HT1080 (cell line): ENCODE results near the gene AGFG1. TPM values are rescaled to one million over a fixed set of nuclear protein-coding genes. Genes with fewer than 3 reads are reported as not detected.
"Not testable (repeated sequence)": the region's sequence is repeated elsewhere in the genome, so short reads cannot be mapped to it uniquely, and the experiment has no call there.

ENCODE experiments used
- DNase-seq: peaks from one replicate; pipeline ENCODE4 v3.0.0-alpha.2; 2015; ENCODE audit warnings: low read depth
- total RNA-seq: library from RNA; depleted of rRNA; stranded (reverse); fragments of >200 nt; shearing (Covaris generic); gene quantifications from 2 replicates; pipeline ENCODE4 v1.2.3, GENCODE V29; 2014

Gene AGFG1
- total RNA-seq, 1 experiment from 2014 or later = 106 TPM

DNA sequence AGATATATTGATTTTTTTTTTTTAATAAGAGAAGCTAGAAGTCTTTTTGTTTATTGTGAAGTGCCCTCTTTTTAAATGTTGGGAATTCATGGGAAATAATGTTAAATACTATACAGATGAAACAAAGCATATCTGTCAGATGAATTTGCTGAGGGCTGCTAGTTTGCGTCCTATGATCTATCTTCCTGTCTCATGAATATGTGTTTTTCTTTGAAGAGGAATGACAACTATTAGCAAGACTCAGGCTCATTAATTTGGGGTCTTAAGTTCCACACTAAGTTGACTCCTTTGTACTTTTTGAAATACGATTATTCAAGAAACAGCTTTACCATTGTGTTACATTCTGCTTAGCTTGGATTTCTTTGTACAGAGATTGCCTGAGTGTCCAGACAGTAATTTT lies 57.9 kb downstream of the AGFG1 start:
- no peak for DNase-seq

DNA sequence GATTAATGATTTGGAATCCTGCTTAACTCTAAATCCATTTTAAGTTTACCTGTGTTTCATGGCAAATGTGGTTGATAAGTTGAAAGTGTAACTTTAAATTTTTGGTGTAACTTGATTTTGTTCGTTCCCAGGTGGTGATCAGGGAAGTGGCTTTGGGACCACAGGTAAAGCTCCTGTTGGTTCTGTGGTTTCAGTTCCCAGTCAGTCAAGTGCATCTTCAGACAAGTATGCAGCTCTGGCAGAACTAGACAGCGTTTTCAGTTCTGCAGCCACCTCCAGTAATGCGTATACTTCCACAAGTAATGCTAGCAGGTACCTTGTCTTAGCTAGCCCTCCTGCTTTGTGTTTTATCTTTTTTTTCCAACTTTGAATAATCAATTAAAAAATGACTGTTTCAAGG lies 62.8 kb downstream of the AGFG1 start:
- DNase-seq = no peak

GRCh38 chr2:227536445-227536844 lies 64.5 kb downstream of the AGFG1 start:
- no peak for DNase-seq

GRCh38 chr2:227539465-227539956 lies 67.6 kb downstream of the AGFG1 start:
- DNase-seq = no peak

DNA sequence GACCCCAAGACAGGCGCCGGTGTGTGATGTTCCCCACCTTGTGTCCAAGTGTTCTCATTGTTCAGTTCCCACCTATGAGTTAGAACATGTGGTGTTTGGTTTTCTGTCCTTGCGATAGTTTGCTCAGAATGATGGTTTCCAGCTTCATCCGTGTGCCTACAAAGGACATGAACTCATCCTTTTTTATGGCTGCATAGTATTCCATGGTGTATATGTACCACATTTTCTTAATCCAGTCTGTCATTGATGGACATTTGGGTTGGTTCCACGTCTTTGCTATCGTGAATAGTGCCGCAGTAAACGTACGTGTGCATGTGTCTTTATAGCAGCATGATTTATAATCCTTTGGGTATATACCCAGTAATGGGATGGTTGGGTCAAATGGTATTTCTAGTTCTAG lies 68.4 kb downstream of the AGFG1 start:
- not testable (repeated sequence) for DNase-seq

- DNase-seq = no peak
These were observed 74.0 kb downstream of the AGFG1 start for GRCh38 chr2:227545990-227546389.

GRCh38 chr2:227551836-227552235 lies 79.9 kb downstream of the AGFG1 start:
- DNase-seq = no peak

DNA sequence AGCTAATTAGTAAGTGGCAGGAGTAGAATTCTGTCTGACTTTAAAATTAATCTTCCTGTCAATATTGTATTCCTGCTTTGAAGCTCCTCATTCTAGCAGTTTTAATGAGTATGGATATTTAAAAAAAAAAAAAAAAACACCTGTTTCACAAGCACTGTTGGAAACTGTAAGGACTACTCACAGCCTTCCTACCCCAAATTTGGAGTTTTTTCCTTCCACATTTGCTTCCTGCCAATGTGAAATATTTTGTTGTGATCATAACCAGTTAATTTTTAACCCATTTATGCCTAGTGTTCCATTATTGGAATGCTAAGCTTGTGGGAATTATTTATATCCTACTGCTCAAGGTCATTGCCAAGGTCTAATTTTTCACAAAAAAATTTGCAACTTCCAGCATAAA lies 90.6 kb downstream of the AGFG1 start:
- DNase-seq = no peak

DNA sequence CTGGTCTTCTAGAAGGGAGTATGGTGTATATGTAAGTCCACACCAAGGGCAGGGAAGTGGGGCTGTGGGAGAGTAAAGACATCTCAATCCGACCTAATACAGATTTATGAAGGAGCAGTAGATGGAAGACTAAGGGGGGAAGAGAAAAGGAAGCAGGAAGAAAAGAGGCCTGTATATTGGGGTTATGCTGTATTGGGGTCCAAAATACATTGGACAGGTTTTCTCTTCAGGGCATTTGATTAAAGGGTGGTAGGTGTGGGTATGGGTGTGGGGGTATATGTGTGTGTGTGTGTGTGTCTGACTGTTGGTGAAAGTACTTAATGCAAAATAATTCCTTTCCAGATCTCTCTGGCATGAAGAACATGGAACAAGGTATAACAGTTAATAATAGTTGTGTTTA lies 93.1 kb downstream of the AGFG1 start:
- no peak for DNase-seq

- no peak for DNase-seq
These were observed 94.1 kb downstream of the AGFG1 start for GRCh38 chr2:227566012-227566411.

GRCh38 chr2:227568852-227569169 lies 96.9 kb downstream of the AGFG1 start:
- no peak for DNase-seq

DNA sequence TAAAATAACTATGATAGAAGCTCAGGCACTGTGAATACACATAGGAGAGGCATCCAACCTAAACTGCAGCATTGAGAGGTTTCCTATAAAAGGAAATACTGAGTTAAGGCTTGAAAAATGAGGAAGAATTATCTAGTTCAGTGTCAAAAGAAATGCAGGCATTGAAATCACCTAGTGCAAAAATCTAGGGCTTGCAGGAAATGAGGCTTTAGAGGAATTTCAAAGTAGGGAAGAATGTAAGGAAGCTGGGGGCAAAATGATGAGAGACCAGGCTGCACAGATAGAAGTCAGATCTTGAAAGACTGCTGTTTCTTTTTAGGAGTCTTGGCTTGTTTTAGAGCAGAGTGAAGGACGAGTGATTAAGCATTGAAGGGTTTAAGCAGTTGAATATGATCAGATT lies 98.7 kb downstream of the AGFG1 start:
- no peak for DNase-seq

GRCh38 chr2:227576110-227576509 lies 104.2 kb downstream of the AGFG1 start:
- DNase-seq = no peak

DNA sequence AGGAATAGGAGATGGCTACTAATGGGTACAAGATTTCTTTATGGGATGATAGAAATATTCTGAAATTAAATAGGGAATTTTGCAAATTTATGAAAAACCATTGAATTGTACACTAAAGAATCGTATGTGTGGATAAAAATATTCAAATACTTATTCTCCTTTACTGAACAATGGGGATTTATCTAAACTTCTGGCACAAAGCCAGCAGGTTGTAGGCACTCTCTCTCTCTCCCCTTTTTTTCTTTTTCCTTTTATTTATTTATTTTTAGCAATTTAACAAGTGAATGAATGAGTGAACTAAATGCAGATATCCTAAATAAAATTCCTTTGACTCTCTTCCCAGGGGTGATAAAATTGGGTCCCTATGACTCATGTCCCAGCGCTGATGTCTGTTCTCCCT lies 104.9 kb downstream of the AGFG1 start:
- no peak for DNase-seq

GRCh38 chr2:227577555-227577954 lies 105.6 kb downstream of the AGFG1 start:
- no peak for DNase-seq

DNA sequence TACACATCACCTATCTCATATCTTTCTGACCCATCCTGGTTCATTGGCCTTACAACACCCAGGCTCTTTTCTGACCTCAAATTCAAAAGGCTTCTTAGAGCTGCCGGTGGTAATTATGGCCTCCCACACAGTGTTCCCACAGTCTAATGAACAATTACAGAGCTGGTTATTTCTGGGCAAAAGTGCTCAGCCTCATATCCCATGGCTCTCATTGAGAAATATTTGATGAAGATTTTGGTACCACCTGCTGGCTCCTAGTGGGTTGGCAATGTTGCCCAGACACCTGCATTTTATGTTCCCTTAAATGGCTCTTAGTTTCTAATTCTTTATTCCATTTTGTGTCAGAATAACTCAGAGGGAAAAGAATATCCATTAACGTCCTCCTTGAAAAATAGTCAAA lies 106.7 kb downstream of the AGFG1 start:
- no peak for DNase-seq

GRCh38 chr2:227579791-227580190 lies 107.8 kb downstream of the AGFG1 start:
- no peak for DNase-seq

GRCh38 chr2:227582369-227582768 lies 110.4 kb downstream of the AGFG1 start:
- no peak for DNase-seq

DNA sequence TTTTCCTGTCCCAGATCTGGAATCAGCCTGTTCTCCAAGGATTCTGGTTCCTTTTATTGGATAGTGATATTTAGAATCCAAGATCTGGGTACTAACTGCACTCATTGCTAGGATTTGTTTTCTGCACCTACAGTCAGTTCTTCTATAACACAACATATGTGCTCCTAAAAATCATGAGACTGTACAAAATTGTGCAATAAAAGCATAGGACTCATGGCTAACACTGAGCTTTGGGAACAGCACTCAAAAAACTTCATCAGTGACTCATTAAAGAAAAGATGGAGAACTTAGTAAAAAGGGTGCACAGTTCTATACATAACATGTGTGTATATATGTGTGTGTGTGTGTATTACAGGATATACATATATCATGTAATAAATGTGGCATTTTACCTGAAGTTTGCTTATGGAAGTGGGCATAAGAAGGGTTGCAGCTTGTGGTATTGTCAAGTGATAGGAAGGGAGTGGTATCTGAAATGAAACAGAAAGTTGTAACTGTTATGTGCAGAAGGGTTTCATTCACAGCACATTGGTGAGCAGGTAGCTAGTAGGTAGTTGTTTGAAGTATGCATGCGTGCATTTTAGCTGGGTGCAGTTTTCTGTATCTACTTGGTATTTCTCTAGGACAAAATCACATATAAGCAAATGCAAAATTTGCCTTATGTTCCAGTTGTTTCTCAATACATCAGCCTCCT lies 120.9 kb downstream of the AGFG1 start:
- DNase-seq = no peak

GRCh38 chr2:227595797-227596196 lies 123.8 kb downstream of the AGFG1 start:
- no peak for DNase-seq

DNA sequence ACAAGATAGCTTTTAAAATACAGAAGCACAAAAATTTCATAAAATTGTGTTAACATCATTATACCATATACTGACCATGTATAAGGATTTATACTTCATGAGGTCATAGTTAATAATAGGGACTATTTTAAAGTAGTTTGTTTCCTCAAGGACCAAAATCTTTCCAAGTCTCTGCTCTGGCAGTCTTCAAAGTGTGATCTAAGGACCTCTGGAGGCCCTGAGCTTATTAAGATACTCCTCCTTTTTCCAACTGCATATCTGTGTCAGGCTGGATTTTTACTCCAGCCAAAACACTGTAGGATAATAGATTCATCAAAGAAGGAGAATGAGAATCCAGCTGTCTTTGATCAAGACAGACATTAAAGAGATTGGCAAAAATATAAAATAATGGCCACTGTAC lies 125.1 kb downstream of the AGFG1 start:
- DNase-seq = no peak

DNA sequence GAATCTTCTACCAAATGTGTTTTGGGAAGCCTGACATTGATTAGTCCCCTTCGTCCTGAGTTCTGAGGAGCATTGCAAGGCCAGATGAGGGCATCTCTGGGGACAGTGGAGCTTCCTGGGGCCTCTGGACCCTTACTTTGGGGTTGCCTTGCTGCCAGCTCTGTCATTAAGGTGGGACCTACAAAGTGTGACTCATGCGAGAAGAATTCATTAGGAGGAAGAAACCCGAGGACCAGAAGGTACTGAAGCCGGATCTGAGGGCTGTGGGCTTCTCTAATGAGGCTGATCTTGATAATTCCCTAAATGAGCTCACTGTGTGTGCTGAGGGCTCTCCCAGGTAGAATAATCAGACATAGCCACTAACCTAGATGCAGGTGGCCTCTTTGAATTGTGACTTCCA lies 126.0 kb downstream of the AGFG1 start:
- DNase-seq = peak; percentile 43

- DNase-seq = not testable (repeated sequence)
These were observed 127.0 kb downstream of the AGFG1 start, which contains the start of gene SCYGR2 for GRCh38 chr2:227598835-227599503. TSS of gene SCYGR2 (plus strand) at chr2:227598893. CDS start at chr2:227598893, 0 bp downstream.
